GM19240 (cell line): ENCODE data around the gene VPS54.
"Not testable (repeated sequence)": the region's sequence is repeated elsewhere in the genome, so short reads cannot be mapped to it uniquely, and the experiment has no call there.

ENCODE experiments used
- DNase-seq: peaks from one replicate; pipeline ENCODE4 v3.0.0; 2011; ENCODE audit warnings: low spot score; ENCODE audit not compliant: insufficient read length

Gene VPS54

DNA sequence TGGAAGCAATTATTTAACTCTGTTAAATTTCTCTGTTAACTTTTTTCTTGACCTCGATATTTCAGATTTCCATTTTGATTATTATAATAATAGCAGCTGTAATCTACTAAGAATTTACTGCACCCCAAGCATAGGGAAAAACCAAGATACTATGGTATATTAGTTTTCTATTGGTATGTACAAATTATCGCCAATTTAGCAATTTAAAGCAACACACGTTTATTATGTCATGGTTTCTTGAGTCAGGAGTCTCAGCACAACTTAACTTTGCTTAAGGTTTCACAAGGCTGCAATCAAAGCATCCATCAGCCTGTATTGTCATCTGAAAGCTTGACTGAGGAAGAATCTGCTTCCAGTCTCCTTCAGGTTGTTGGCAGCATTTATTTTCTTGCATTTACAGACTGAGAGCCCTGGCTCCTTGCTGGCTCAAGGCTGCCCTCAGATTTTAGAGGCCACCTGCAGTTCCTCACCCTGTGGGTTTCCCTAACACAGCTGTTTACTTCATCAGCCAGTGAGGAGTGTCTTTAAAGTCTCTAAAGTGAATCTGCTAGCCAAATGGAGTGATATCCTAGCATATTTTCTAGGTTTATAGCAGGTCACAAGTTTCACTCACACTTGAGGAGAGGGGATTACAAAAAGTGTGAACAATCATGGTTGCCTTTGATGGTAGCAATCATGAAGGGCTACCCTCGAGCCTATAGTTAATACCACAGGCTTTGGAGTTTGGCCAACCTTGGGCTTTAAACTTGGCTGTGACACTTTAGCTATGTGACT, 4.4 kb upstream of the VPS54 start:
- DNase-seq = no peak

DNA sequence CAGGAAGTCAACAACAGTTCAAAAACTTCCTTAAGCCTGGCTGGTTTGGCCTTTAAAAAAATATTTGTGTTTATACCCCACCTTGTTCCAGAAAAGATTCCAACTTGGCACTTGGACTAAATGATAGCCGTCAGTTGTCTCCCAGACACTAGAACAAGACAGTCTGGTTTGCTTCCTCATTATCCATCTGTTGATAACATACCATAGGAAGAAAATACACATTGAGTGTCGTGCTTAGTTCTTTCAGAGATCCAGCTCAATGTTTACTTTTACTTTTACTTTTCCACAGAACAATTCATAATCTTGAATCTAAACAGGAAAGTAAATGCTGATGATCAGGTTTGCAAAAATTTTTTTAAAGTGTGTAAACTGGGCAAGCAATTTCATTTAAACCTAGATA, 2.4 kb upstream of the VPS54 start:
- no peak for DNase-seq

DNA sequence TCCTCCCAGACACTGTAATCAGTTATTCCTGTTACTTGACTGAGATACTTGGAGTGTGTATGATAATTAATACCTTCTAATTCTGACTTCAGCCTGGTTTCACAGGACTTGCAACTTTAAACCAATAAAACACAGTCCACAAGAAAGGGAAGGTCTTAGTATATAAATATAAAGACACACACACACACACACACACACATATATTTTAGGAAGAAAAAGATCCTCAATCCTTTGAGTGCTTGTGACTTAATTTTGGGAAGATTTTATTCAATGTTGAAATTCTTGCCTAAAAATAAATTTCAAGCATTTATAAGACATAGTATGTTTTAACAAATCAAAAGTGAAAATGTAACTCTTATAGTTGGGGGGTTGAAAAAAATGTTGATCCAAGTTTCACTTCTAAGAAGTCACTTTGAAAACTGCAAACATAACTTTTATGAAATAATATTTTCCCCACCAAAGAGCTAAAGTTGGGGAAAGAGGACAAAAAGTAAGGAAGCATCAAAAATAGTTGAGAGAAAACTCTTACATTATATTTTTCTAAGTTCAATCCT, 824 bp upstream of the VPS54 start:
- no peak for DNase-seq

DNA sequence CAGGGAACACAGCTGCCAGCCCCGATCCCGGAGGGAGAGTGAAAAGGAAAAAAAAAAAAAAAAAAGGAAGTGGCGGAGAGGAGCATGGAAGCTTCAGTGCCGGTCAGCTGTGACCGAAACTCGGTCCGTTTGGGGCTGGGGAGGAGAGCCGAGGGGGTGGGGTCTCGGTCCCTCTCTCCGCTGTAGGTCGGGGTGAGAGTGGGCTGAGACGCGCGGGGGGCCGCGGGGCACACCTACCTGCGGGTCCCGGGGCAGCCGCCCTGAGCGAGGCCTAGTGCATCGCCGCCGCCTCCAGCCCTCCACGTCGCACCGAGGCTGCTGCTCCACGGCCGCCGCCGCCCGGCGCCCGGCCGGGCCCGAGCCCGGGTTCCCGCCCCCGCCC, 536 bp downstream of the VPS54 start:
- DNase-seq = no peak

DNA sequence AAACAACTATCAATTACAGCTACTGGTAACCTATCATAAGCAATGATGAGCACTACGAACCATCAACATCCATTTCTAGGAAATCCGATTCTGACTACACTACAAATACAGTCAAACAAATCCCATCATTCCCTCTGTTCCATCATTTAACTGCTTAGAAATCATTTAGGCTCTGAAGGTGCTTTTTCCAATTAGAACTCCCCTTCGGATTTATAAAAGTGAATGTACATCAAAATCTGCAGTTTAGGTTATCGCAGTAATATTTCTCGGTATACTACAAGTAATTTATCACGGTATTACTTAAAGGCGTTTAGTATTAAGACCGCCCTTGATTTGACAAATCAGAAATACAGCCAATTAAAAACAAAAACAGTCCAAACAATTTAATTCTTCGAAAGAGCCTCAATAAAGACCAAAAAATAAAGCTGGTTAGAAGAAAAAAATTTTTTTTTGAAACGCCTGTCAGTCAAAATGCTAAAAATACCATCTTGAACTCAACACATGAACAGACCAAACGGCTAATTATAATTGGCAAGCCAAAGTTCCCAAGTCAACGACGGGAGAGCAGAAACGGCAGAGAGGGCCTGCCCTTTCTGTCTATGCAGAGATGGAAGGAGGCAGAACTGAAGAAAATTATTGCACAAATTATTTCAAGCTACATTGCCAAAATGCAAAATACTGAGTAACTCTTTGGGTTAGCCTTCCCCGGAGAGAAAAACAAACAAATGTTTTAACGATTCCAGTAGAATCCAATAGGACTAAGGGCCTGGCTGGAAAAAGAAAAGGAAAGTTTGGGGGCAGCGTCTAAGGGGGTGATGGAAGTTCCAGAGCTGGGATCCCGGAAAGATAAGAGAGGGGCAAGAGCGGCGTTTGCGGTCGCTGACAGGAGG, 1.2 kb downstream of the VPS54 start:
- DNase-seq = no peak

DNA sequence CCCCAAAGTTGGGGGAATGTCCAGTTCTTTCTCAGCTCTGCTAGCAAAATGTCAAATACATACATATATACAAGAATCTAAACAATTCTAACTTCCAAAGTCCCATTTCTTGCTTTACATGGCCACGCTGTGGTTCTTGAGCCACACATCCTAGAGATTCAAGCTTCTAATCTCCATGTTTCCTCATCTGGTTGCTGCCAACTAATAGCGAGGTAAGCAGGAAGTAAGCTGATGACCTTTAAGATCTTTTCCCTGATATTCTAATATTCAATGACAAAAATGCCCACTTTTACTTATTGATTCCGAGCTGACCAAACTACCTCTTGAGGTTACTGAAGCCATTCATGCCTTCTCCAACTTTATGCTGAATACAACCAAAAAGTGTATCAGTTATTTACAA, 3.3 kb downstream of the VPS54 start:
- DNase-seq = no peak

DNA sequence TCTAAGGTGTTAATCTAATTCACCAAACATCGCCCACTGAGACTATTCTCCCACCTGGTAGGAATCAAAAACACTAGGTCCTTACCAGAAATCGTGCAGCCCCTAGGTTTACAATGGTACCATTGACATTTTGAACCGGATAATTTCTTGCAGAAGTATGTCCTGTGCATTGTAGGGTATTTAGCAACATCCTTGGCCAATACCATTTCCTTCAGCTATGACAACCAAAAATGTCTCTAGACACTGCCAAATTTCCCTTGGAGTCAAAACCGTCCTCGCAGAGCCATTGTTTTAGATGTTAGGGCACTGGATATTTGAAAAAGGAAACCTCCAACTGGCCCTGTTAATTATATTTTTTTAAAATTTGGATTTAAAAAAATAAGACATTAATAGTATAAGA, 3.8 kb downstream of the VPS54 start:
- no peak for DNase-seq

DNA sequence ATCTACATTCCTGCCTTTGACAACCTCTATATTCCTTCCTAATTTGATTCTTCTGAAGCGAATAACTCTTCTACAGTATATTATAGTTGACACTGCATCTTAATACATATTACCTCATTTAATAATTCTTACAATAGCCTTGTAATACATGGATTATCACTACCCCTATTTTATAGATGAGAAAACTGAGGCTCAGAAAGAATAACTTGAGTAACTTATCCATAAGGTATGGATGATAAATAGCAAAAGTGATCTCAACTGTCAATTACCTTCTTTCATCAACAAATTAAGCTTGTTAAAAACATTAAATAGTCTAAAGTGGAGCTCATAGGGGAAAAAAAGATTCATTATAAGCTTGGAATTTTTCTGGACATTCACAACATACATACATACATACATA, 4.6 kb downstream of the VPS54 start:
- DNase-seq = no peak

DNA sequence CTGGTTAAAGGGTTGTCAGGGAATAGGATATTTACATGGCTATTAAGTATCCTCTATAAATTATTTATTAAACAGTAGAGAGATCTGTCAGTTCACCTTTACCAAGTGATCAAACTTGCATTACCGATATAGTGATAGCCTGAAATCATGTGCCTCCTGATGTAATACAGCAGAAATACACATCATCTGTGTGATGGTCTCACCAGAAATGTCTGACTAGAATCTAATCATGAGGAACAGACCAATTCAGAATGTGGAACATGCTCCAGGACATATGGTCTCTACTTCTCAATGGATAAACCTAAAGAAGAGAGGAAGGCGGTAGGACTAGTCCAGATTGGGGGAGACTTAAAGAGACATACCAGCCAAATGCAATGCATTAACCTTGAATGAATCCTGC, 6.2 kb downstream of the VPS54 start:
- DNase-seq = no peak

DNA sequence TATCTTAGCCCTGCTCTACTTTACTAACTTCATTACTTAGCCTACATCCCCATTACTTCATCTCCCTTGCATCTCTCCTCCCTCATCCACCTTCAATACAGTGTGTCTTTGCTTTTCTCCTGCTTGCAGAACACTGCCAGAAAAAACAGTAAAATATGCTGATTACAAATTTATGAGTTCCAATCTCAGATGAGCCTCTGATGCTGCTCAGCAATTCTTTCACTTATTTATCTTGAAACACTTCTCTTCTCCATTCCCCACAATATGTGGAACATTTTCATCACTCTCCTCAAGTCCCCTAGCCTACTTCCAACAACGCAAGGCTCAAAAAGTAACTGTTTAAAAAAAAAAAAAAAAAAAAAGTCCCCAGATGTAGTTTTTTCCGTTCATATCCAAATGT, 7.1 kb downstream of the VPS54 start:
- no peak for DNase-seq

DNA sequence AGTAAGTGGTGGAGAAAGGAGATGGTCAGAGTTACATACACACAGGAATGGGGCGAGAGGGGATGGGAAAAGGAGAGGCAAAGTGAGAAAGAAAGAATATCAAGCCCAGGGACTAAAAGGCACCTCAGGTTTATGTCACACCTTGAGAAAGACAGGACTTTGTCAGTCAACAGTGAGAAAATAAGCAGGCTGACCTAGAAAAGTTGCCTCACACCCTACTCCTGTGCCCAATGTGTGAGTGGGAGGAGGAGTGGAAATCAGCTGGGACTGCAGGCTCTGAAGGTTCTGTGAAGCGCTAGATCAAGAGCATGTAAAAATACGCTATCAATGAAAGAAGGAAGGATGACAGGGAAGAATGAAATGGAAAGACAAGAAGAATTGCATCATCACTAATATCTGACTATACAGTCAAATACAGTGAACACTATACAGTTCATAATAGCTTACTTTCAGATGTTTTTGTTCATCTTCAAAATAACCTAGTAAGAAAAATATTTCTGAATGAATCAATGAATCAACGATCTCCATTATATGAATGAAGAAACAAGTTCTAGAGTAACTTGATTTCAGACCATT, 10.7 kb downstream of the VPS54 start:
- DNase-seq = no peak

DNA sequence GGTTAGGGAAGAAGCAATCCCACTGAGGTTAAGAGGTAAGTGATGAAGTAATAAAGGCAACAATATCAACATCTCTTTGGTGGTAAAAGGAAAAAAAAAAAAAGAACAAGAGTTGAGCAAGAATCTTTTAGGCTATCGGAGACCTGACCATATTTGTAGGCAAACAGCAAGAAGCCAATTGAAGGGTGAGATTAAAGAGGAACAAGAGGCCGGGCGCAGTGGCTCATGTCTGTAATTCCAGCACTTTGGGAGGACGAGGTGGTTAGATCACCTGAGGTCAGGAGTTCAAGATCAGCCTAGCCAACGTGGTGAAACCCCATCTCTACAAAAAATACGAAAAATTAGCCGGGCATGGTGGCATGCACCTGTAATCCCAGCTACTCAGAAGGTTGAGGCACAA, 11.3 kb downstream of the VPS54 start:
- no peak for DNase-seq

DNA sequence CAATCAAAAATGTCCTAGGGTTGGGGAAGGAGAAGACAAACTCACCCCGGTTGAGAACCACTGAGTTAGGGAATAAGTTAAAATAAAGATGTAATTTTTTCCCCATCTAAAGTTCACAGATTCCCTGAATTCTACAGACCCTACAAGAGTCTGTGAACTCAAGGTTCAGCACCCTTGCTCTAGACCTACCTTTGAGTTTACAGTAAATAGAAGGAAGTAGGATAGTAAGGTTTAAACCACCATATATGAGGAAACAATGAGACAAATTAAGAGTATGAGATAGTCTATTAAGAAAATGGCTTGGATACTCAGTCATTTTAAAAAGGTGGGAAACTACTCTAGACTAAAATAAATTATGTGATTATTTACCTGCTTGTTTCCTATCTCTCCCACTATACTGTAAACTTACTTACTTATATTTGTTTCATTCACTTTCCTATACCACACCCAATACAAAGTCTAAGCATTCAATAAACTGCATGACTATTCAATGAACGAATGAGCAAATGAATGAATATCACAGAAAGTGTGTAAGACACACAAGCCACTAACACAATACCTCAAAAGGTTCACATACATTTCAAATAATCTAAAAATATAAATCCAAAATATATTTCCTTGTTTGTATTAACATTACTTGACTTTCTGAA, 13.4 kb downstream of the VPS54 start:
- DNase-seq = no peak

DNA sequence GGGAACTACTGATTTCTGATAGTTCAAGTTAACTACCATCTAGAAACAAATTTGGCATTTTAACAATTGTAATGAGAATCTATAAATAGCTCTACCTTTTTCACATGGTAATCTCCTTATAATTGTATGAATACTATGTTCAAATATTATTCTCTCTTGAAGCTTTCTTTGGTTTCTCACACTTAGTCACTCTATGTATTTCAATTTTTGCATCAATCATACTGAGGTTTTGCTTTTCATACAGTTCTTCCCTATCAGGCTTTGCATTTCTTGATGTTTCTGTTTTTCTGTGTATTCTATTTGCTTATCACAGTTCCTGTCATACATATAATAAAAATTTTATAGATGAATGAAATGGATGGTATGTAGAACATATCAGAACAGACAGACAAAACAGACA, 16.0 kb downstream of the VPS54 start:
- DNase-seq = no peak

DNA sequence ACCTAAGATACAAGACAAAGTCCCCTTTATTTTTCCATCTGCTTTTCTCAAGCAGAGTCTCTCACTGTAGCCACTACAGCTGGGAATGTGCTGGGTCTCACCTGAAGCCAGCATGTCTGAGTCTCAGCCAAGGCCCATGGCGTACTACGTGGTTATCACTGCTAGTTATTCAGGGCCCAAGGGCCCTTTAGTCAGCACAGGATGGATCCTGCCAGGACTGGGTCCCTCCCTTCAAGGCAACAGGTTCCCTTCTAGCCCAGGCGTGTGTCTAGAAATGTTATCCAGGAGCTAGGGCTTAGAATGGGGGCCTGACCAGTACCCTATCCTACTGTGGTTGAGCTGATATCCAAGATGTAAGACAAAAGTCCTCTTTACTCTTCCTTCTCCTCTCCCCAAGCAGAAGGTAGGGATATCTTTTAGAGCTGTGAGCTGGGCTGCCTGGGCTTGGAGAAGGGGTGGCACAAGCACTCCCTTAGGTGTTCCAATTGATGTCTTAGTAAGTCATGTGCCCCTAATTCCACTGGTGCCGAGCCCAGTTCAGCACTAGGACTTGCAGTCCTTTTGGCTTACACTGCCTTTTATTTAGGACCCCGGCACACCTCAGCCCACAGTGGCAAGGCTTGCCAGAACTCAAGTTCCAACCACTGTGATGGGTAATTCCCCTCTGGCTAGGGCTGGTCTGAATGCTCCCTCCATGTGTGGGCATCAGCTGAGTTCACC, 17.7 kb downstream of the VPS54 start:
- no peak for DNase-seq

DNA sequence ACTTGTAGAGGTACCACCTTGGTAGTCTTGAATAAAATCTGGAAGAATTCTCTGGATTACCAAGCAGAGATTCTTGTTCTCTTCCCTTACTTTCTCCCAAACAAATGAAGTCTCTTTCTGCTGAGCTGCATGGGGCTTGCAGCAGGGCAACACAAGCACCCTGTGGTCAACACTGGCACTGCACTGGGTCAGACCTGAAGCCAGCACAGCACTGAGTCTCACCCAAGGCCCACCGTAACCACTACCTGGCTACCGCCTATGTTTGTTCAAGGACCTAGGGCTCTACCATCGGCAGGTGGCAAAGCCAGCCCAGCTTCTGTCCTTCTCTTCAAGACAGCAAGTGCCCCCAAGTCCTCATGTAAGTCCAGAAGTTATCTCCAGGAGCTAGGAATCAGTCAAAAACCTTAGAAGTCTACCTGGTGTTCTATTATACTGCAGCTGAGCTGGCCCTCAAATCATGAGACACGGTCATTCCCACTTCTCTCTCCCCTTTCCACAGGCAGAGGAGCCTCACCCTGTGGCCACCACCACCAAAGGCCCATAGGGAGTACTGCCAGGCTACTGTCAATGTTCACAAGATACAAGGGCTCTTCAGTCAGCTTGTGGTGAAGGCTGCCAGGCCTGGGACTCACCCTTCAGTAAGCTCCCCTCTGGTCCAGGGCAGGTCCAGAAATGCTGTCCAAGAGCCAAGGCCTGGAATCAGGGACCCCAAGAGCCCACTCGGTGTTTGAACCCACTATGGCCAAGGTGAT, 18.4 kb downstream of the VPS54 start:
- no peak for DNase-seq

DNA sequence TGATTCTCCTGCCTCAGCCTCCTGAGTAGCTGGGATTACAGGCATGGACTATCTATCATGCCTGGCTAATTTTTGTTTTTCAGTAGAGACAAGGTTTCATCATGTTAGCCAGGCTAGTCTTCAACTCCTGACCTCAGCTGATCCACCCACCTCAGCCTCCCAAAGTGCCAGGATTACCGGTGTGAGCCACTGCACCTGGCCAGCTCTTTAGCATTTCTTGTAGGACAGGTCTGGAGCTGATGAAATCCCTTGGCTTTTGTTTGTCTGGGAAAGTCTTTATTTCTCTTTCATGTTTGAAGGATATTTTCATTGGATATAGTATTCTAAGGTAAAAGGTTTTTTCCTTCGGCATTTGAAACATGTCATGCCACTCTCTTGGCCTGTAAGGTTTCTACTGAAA, 20.2 kb downstream of the VPS54 start:
- DNase-seq = no peak

DNA sequence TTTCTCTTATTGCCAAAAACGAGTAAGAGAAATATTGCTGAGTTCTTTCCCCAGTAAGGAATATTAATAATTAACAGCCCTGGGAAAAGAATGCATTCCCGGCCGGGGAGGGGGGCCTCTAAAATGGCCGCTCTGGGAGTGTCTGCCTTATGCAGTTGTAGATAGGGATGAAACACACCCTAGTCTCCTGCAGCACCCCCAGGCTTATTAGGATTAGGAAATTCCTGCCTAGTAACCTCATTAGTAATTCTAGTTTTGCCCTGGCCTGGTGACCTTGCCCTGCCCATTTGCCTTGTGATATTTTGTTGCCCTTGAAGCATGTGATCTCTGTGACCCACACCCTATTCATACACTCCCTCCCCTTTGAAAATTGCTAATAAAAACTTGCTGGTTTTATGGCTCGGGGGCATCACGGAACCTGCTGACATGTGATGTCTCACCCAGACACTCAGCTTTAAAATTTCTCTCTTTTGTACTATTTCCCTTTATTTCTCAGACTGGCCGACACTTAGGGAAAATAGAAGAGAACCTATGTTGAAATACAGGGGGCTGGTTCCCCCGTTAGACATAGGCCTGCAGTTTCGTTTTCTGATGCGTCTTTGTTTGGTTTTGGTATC, 22.5 kb downstream of the VPS54 start:
- not testable (repeated sequence) for DNase-seq

DNA sequence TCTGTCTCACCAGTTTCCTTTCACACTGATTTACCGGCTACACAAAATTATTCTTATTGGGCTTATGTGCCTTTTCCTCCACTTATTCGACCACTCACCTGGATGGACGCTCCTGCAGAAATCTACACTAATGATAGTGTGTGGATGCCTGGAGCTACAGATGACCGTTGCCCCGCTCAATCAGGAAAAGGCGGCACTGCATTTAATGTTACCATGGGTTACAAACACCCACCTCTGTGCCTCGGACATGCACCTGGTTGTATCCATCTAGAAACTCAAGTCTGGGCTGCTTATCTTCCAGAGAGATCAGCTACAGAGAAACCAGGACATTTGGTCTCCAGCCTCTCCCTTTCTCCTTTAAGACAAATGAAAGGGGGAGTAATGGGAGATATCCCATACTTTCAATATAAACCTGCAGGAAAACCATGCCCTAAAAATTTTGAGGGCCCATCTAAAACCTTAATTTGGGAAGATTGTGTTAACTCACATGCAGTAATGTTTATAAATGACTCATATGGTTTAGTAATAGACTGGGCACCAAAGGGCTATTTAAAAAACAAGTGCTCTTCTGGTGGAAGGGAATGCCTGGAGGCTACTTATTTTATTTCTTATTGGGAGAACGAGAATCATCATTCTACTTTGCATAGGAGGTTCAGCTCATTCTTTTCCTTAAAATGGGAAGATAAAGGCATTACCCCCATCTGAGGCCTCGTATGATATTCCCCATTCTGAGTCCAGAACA, 24.7 kb downstream of the VPS54 start:
- not testable (repeated sequence) for DNase-seq
